ENCODE results near the gene CC2D1B. TPM values are rescaled to one million over a fixed set of nuclear protein-coding genes. Genes with fewer than 3 reads are reported as not detected.

CC2D1B gene
- total and polyA plus RNA-seq, 2 donors (not counting 3 experiments of a cell fraction or from before 2014, with no cell fraction given), result 16.9 to 32.6 TPM

GRCh38 chr1:52399629-52400028, 33.6 kb upstream of the CC2D1B start:
- no peak overlapping the region for H3K4me3 ChIP-seq (replicated peaks in 1 of 3; ENCODE audit: insufficient read depth in 1 of 3, low read depth in 1 of 3, low read length in 3 of 3)
- peaks cover 0 to 4% of the 10 kb centered on the region in 2 experiments for H3K36me3 ChIP-seq (ENCODE audit: control insufficient read depth in 2 of 2, extremely low read depth in 1 of 2, insufficient read depth in 2 of 2, low read length in 2 of 2)
- intact Hi-C loops (cut with micrococcal nuclease) (loop anchor here (10.0 kb wide), 1 partner anchor 795 kb away; the partner anchor contains the start of gene CPT2), dilution Hi-C loops (cut with MboI; ENCODE audit: extremely low pct_ligation_motif_present, low sequenced_read_pairs) (no loop called here)
- H3K27me3 ChIP-seq (ENCODE audit: control insufficient read depth in 2 of 2, insufficient read depth in 2 of 2, low read length in 2 of 2), result no peaks in the 10 kb centered on the region
- DNase-seq (ENCODE audit: low read depth, low spot score) (no peak), FAIRE-seq (no peak)
- no peak overlapping the region for H2AFZ ChIP-seq (ENCODE audit: low read depth, low read length)
- H3K79me2 ChIP-seq (ENCODE audit: control insufficient read depth, insufficient read depth, low read length), result peaks cover 10% of the 10 kb centered on the region
- H3K9me1 ChIP-seq (replicated peaks; ENCODE audit: control insufficient read depth, extremely low read depth, insufficient read depth, low read length), result no peaks in the 10 kb centered on the region
- ChIA-PET CTCF (no interaction called here), POLR2A (no interaction called here)
- no peak overlapping the region for H3K9ac ChIP-seq (replicated peaks; ENCODE audit: extremely low read depth, insufficient read depth, low read length)
- no peak for TF ChIP-seq FOS (IDR thresholded peaks at IDR 0.05; ENCODE audit: borderline replicate concordance, insufficient read depth, low read length)
- no peak for TF ChIP-seq MAX (IDR thresholded peaks at IDR 0.05; ENCODE audit: insufficient read depth, insufficient read length)
- TF ChIP-seq MYC (IDR thresholded peaks at IDR 0.05; ENCODE audit: low read depth, low read length), result no peak
- TF ChIP-seq GATA2 (IDR thresholded peaks at IDR 0.05; ENCODE audit: insufficient read depth, insufficient read length, low read depth, low read length), result no peak
- no peak for TF ChIP-seq EZH2 (IDR thresholded peaks at IDR 0.05; ENCODE audit: borderline replicate concordance, low read depth, low read length, severe bottlenecking)
- no peak for TF ChIP-seq JUN (IDR thresholded peaks at IDR 0.05; ENCODE audit: borderline replicate concordance, insufficient read depth, insufficient read length, low read depth)
- TF ChIP-seq POLR2AphosphoS5 (IDR thresholded peaks at IDR 0.05; ENCODE audit: insufficient read depth, low read depth, low read length), result no peak
- TF ChIP-seq CTCF (IDR thresholded peaks at IDR 0.05; ENCODE audit: extremely low read depth in 1 of 2, insufficient read depth in 1 of 2, low read depth in 1 of 2, low read length in 2 of 2), result no peak
- no peak for TF ChIP-seq POLR2A (IDR thresholded peaks at IDR 0.05; ENCODE audit: low read depth, low read length)
- H3K27ac ChIP-seq (ENCODE audit: insufficient read depth, low read depth, low read length), result no peak overlapping the region
- H3K4me2 ChIP-seq (ENCODE audit: insufficient read depth, low read length), result no peak overlapping the region
- BruUV-seq (replicated peaks), result no TSS peak
- H4K20me1 ChIP-seq (replicated peaks; ENCODE audit: control insufficient read depth, extremely low read depth, insufficient read depth, low read length), result no peaks in the 10 kb centered on the region
- peaks cover 7% of the 10 kb centered on the region for H3K4me1 ChIP-seq (ENCODE audit: control insufficient read depth, extremely low read depth, insufficient read depth, low read length)
- no peaks in the 10 kb centered on the region for H3K9me3 ChIP-seq (replicated peaks; ENCODE audit: control insufficient read depth, insufficient read depth, low read length)

Measured in endothelial cell of umbilical vein (primary cell).